Colonic mucosa (tissue), 4 donors: ENCODE measurements around the gene AP3M1. TPM values are rescaled to one million over a fixed set of nuclear protein-coding genes. Genes with fewer than 3 reads are reported as not detected.

Experiments used
- DNase-seq: peaks from one replicate; pipeline ENCODE4 v3.0.0-alpha.2; 2020
- H3K27ac ChIP-seq: fragments of 200-600 bp; one replicate; pipeline ENCODE4 v1.8.0; 2021
- H3K27me3 ChIP-seq: fragments of 200-600 bp; one replicate; pipeline ENCODE4 v1.8.0; 2021
- H3K36me3 ChIP-seq: fragments of 200-600 bp; one replicate; pipeline ENCODE4 v1.8.0; 2021
- H3K4me1 ChIP-seq: fragments of 200-600 bp; one replicate; pipeline ENCODE4 v1.8.0; 2021; ENCODE audit warnings: mild to moderate bottlenecking
- H3K4me3 ChIP-seq: fragments of 200-600 bp; one replicate; pipeline ENCODE4 v1.8.0; 2021
- H3K9ac ChIP-seq, 2 donors: one replicate each; pipeline ENCODE4 v1.7.0; 2013; ENCODE audit warnings: control low read depth in 2 of 2, low read depth in 2 of 2, low read length in 2 of 2
- H3K9me3 ChIP-seq: fragments of 200-600 bp; one replicate; pipeline ENCODE4 v1.8.0; 2021
- CTCF ChIP-seq: fragments of 200-600 bp; IDR thresholded peaks from one replicate; pipeline ENCODE4 v1.8.0; 2022; ENCODE audit warnings: antibody characterized with exemption, mild to moderate bottlenecking
- intact Hi-C: fragments of 100-400 bp; cut with DNase I; formaldehyde crosslinking; loops from one replicate; pipeline ENCODE4 v1.14.1; 2022
- total RNA-seq, 2 donors: library from RNA; stranded (reverse); fragmentation: NEBNext Ultra II Directional in 1 of 2; extraction: Animal tissue kit (Norgen Biotek cat#: 25700) in 1 of 2; gene quantifications; one replicate each; pipeline ENCODE4 v1.2.1, GENCODE V29; 2021
- donor health status: healthy.
- donor health status: DM: no; HTN: no; CAD: no.
- donor health status: DM: no; HTN: no; CAD: no.

AP3M1 gene
- total RNA-seq, 2 donors from 2014 or later, result 30.5 to 31.7 TPM

DNA sequence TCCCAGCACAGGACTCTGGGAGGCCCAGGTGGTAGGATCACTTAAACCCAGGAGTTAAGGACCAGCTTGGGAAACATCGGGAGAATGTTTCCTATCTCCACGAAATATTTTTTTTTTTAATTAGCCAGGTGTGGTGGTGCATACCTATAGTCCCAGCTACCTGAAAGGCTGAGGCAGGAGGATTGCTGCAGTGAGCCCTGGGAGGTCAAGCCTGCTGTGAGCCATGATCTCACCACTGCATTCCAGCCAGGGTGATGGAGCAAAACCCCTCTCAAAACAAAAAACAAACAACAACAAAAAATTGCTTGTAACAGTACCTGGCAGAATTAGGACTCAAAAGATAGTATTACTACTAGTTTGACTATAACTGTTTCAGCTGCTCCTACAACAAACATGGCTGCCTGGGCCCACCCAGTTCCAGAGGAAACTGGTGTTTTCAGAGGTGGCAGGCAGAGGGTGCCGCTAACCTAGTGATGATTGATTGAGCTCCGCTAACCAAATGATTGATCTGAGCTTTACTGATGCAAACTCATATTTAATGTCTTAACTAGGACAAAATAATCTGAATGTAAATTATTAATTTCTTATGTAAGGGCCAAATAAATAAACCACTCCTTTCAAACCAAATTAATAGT lies 57.0 kb downstream of the AP3M1 start:
- no peak for DNase-seq
- Histone ChIP-seq H3K4me3 (no peak overlapping the region), H3K27ac (no peak overlapping the region), H3K9me3 (no peaks in the 10 kb centered on the region), H3K36me3 (peaks cover 19% of the 10 kb centered on the region), H3K9ac (no peak overlapping the region), H3K27me3 (no peaks in the 10 kb centered on the region), H3K4me1 (no peaks in the 10 kb centered on the region)
- intact Hi-C loops, result no loop called here
- no peak for TF ChIP-seq CTCF

- H3K9me3 ChIP-seq, result no peaks in the 10 kb centered on the region
- DNase-seq, result no peak
- H3K4me3 ChIP-seq, result no peak overlapping the region
- intact Hi-C loops, result no loop called here
- no peak overlapping the region for H3K9ac ChIP-seq
- H3K36me3 ChIP-seq, result peaks cover 19% of the 10 kb centered on the region
- no peaks in the 10 kb centered on the region for H3K27me3 ChIP-seq
- H3K27ac ChIP-seq, result no peak overlapping the region
- no peaks in the 10 kb centered on the region for H3K4me1 ChIP-seq
- TF ChIP-seq CTCF, result no peak
Measured at GRCh38 chr10:74092372-74092771, 58.3 kb downstream of the AP3M1 start.

- DNase-seq, result no peak
- TF ChIP-seq CTCF, result no peak
- no peaks in the 10 kb centered on the region for H3K27me3 ChIP-seq
- H3K9me3 ChIP-seq, result no peaks in the 10 kb centered on the region
- no peaks in the 10 kb centered on the region for H3K36me3 ChIP-seq
- H3K4me1 ChIP-seq, result no peaks in the 10 kb centered on the region
- no peak overlapping the region for H3K27ac ChIP-seq
- H3K4me3 ChIP-seq, result no peak overlapping the region
- intact Hi-C loops, result loop anchor here (10.0 kb wide), 1 partner anchor 134 kb away; no protein-coding TSS in a partner anchor
- H3K9ac ChIP-seq, result no peak overlapping the region
Measured at GRCh38 chr10:74088722-74089121, 61.9 kb downstream of the AP3M1 start.

DNA sequence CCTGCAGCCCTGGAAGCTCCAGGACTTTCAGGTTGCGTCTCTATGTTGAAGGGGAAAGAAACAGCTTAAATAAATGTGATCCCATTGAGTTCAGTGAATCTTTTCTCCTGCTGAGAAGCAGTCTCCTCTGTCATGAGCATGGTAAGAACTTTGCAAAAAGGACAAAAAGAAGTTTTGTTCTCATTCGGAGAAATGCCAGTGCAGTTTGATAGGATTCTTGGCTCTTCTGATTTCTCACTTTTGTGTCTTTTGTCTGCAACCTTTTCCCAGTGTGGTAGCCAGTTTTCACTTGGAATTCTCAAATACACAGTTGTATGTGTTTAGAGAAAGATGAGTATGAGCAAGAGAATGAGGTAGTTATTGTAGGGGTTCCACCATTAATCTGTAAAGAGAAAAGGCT lies 64.3 kb downstream of the AP3M1 start:
- no peaks in the 10 kb centered on the region for H3K4me1 ChIP-seq
- intact Hi-C loops, result loop anchor here (10.0 kb wide), 1 partner anchor 132 kb away; no protein-coding TSS in a partner anchor
- no peak overlapping the region for H3K4me3 ChIP-seq
- no peaks in the 10 kb centered on the region for H3K36me3 ChIP-seq
- TF ChIP-seq CTCF, result no peak
- no peak for DNase-seq
- no peak overlapping the region for H3K27ac ChIP-seq
- H3K27me3 ChIP-seq, result no peaks in the 10 kb centered on the region
- H3K9ac ChIP-seq, result no peak overlapping the region
- H3K9me3 ChIP-seq, result no peaks in the 10 kb centered on the region

- TF ChIP-seq CTCF, result no peak
- no peaks in the 10 kb centered on the region for H3K9me3 ChIP-seq
- no peaks in the 10 kb centered on the region for H3K4me1 ChIP-seq
- H3K27ac ChIP-seq, result no peak overlapping the region
- no peaks in the 10 kb centered on the region for H3K27me3 ChIP-seq
- intact Hi-C loops, result loop anchor here (10.0 kb wide), 1 partner anchor 130 kb away; no protein-coding TSS in a partner anchor
- H3K9ac ChIP-seq, result no peak overlapping the region
- no peaks in the 10 kb centered on the region for H3K36me3 ChIP-seq
- no peak for DNase-seq
- H3K4me3 ChIP-seq, result no peak overlapping the region
Measured at GRCh38 chr10:74084955-74085354, 65.7 kb downstream of the AP3M1 start.
